K562 (cell line): Measurements from ENCODE around the gene TUBA1B. TPM values are rescaled to one million over a fixed set of nuclear protein-coding genes. Genes with fewer than 3 reads are reported as not detected.

Experiments used
- ARID3A ChIP-seq: IDR thresholded peaks from 2 replicates; pipeline ENCODE4 v1.6.1; 2012; ENCODE audit warnings: low read depth, low read length, improper control_type of control experiment, borderline replicate concordance
- C11orf30 ChIP-seq: fragments of 450-650 bp; IDR thresholded peaks from 2 replicates; pipeline ENCODE4 v1.6.1; 2016; ENCODE audit warnings: low read depth, mild to moderate bottlenecking
- ELF4 ChIP-seq: fragments of 450-650 bp; formaldehyde crosslinking; IDR thresholded peaks from 2 replicates; pipeline ENCODE4 v1.4.0; 2022; ENCODE audit warnings: missing genetic modification characterization
- ETS1 ChIP-seq: conservative IDR thresholded peaks from 2 replicates; pipeline ENCODE4 v1.6.1; 2011; ENCODE audit warnings: low read depth, mild to moderate bottlenecking, low read length; ENCODE audit not compliant: control insufficient read depth
- ETV1 ChIP-seq: fragments of 450-650 bp; conservative IDR thresholded peaks from 2 replicates; pipeline ENCODE4 v1.6.1; 2016; ENCODE audit warnings: missing genetic modification characterization, control low read depth, low read depth, missing compliant biosample characterization
- ETV6 ChIP-seq, 3 experiments: fragments of 150-350 bp in 1 of 3; sonication (generic) in 1 of 3; formaldehyde crosslinking in 1 of 3; IDR thresholded peaks; 2 replicates each; pipeline versions ENCODE4 v1.6.1 to v1.8.0; 2014 to 2022; ENCODE audit warnings: borderline replicate concordance in 2 of 3, low read depth in 2 of 3, antibody characterized with exemption in 1 of 3, low read length in 1 of 3, mild to moderate bottlenecking in 1 of 3, missing genetic modification reagents in 1 of 3
- GABPB1 ChIP-seq: sonication (generic); formaldehyde crosslinking; IDR thresholded peaks from 2 replicates; pipeline ENCODE4 v1.8.0; 2022; ENCODE audit warnings: mild to moderate bottlenecking, missing genetic modification reagents
- HDAC6 ChIP-seq: IDR thresholded peaks from 2 replicates; pipeline ENCODE4 v1.6.1; 2012; ENCODE audit warnings: low read depth, mild to moderate bottlenecking, control low read depth, inconsistent platforms, low read length, moderate library complexity
- MAFF ChIP-seq: IDR thresholded peaks from 2 replicates; pipeline ENCODE4 v1.6.1; 2012; ENCODE audit warnings: low read length, improper control_type of control experiment
- RBM14 ChIP-seq: fragments of 200-400 bp; formaldehyde crosslinking; IDR thresholded peaks from 2 replicates; pipeline ENCODE4 v1.6.1; 2018; ENCODE audit warnings: low read depth, mild to moderate bottlenecking, low read length, moderate library complexity, borderline replicate concordance; ENCODE audit not compliant: insufficient read depth
- RBM34 ChIP-seq: fragments of 200-400 bp; formaldehyde crosslinking; IDR thresholded peaks from 2 replicates; pipeline ENCODE4 v1.6.1; 2018; ENCODE audit warnings: low read length, borderline replicate concordance; ENCODE audit not compliant: insufficient read depth
- SMAD4 ChIP-seq: fragments of 250-450 bp; sonication (Bioruptor Pico); conservative IDR thresholded peaks from 2 replicates; pipeline ENCODE4 v1.8.0; 2021; ENCODE audit warnings: inconsistent platforms, mild to moderate bottlenecking, moderate library complexity
- TFE3 ChIP-seq: fragments of 450-650 bp; formaldehyde crosslinking; IDR thresholded peaks from 2 replicates; pipeline ENCODE4 v1.4.0; 2020; ENCODE audit warnings: mild to moderate bottlenecking, mixed read lengths
- TOE1 ChIP-seq, 2 experiments: fragments of 450-650 bp in 1 of 2; sonication (generic) in 1 of 2; formaldehyde crosslinking in 1 of 2; IDR thresholded peaks; 2 replicates each; pipeline versions ENCODE4 v1.7.1 to v1.8.0; 2016 to 2022; ENCODE audit warnings: borderline replicate concordance in 2 of 2, mild to moderate bottlenecking in 2 of 2, antibody characterized with exemption in 1 of 2, inconsistent platforms in 1 of 2, low read depth in 1 of 2, missing genetic modification reagents in 1 of 2, moderate library complexity in 1 of 2
- ZNF124 ChIP-seq: sonication (generic); formaldehyde crosslinking; IDR thresholded peaks from 2 replicates; pipeline ENCODE4 v1.8.1; 2022; ENCODE audit warnings: missing genetic modification reagents
- ZNF134 ChIP-seq: fragments of 250-450 bp; sonication (Bioruptor Pico); conservative IDR thresholded peaks from 2 replicates; pipeline ENCODE4 v1.4.0; 2020
- ZNF311 ChIP-seq: fragments of 250-450 bp; sonication (Bioruptor Pico); IDR thresholded peaks from 2 replicates; pipeline ENCODE4 v1.4.0; 2020; ENCODE audit warnings: mild to moderate bottlenecking, moderate library complexity
- ZNF316 ChIP-seq: fragments of 450-650 bp; IDR thresholded peaks from 2 replicates; pipeline ENCODE4 v1.6.1; 2016
- ZNF444 ChIP-seq: fragments of 250-450 bp; sonication (Bioruptor Pico); IDR thresholded peaks from 2 replicates; pipeline ENCODE4 v1.4.0; 2020; ENCODE audit warnings: mild to moderate bottlenecking, moderate library complexity
- ZNF707 ChIP-seq: fragments of 250-450 bp; sonication (Bioruptor Pico); conservative IDR thresholded peaks from 2 replicates; pipeline ENCODE4 v1.8.0; 2022; ENCODE audit warnings: inconsistent platforms, mild to moderate bottlenecking, moderate library complexity
- ZNF785 ChIP-seq: fragments of 250-450 bp; sonication (Bioruptor Pico); IDR thresholded peaks from 2 replicates; pipeline ENCODE4 v1.4.0; 2020; ENCODE audit warnings: mild to moderate bottlenecking
- ZNF830 ChIP-seq: fragments of 250-450 bp; sonication (Bioruptor Pico); IDR thresholded peaks from 2 replicates; pipeline ENCODE4 v1.5.0; 2021; ENCODE audit warnings: mild to moderate bottlenecking
- polyA plus RNA-seq, 8 experiments: library from polyadenylated mRNA; depleted of rRNA in 4 of 8; stranded (reverse) in 5 of 8; unstranded in 3 of 8; fragments of >200 nt; fragmentation: Nextera tagmentation in 2 of 8; fragmentation: Illumina TruSeq in 1 of 8; extraction: Ambion mirVana in 2 of 8; extraction: Trizol in 1 of 8; gene quantifications; 2 replicates each; pipeline versions ENCODE4 v1.2.1 to v1.2.3, GENCODE V29; 2011 to 2014; ENCODE audit warnings: inconsistent platforms in 1 of 8, missing spikeins in 1 of 8
- total RNA-seq, 7 experiments: library from RNA; depleted of rRNA in 6 of 7; stranded (reverse); fragments of >200 nt in 6 of 7; fragmentation: Illumina TruSeq in 2 of 7; extraction: Trizol in 2 of 7; gene quantifications; 2 replicates each; pipeline versions ENCODE4 v1.2.1 to v1.2.3, GENCODE V29; 2011 to 2021; ENCODE audit warnings: low replicate concordance in 1 of 7

Gene TUBA1B
- total and polyA plus RNA-seq, 9 of the 15 experiments (the other 6 are each of a cell fraction or from before 2014, with no cell fraction given) = 2,189 to 4,624 (median 2,628) TPM

- TF ChIP-seq ETV6 (IDR thresholded peaks at IDR 0.05; ENCODE audit: borderline replicate concordance in 1 of 2, low read depth in 2 of 2, low read length in 1 of 2) = 0 out of 4 replicates have a peak, but pooled peaks of 1 of the 2 experiments have one; percentile 37
- peak; percentile 89 for TF ChIP-seq ETV6 (CRISPR knock-in tag; IDR thresholded peaks at IDR 0.05; ENCODE audit: borderline replicate concordance)
- TF ChIP-seq SMAD4 (CRISPR knock-in tag) = peak; percentile 81
- TF ChIP-seq ZNF830 (CRISPR knock-in tag) = no peak
- TF ChIP-seq TFE3 (CRISPR knock-in tag) = no peak; the same call in none of the 2 replicates
- no peak for TF ChIP-seq ZNF311 (CRISPR knock-in tag)
- peak; percentile 51; the same call in 1 of the 2 replicates for TF ChIP-seq ZNF444 (CRISPR knock-in tag)
- TF ChIP-seq RBM14 = no peak
- peak; percentile 87 for TF ChIP-seq C11orf30
- TF ChIP-seq ZNF124 (CRISPR knock-in tag) = no peak
- no peak for TF ChIP-seq ZNF785 (CRISPR knock-in tag)
- TF ChIP-seq GABPB1 (CRISPR knock-in tag) = peak; percentile 88
- peak; percentile 23; the same call in 1 of the 2 replicates for TF ChIP-seq ARID3A
- no peak for TF ChIP-seq ZNF134 (CRISPR knock-in tag)
- TF ChIP-seq TOE1 (IDR thresholded peaks at IDR 0.05; ENCODE audit: borderline replicate concordance) = peak; percentile 72; the same call in 1 of the 2 replicates
- TF ChIP-seq TOE1 (CRISPR knock-in tag; IDR thresholded peaks at IDR 0.05; ENCODE audit: borderline replicate concordance, low read depth) = 0 out of 2 replicates have a peak, but pooled peaks have one; percentile 25
- no peak for TF ChIP-seq RBM34
- peak; percentile 77 for TF ChIP-seq ZNF316
- TF ChIP-seq ETV1 (tag) = peak; percentile 76
- TF ChIP-seq ZNF707 (CRISPR knock-in tag) = peak; percentile 11; the same call in 1 of the 2 replicates
- no peak for TF ChIP-seq HDAC6
- peak; percentile 87; the same call in 1 of the 2 replicates for TF ChIP-seq ETS1
- no peak for TF ChIP-seq MAFF
- TF ChIP-seq ELF4 = no peak
Observed at GRCh38 chr12:49130151-49131050, 794 bp downstream of the TUBA1B start (continued).
